ENCODE data around the gene TBP.
"Not testable (repeated sequence)": the region's sequence is repeated elsewhere in the genome, so short reads cannot be mapped to it uniquely, and the experiment has no call there.

Gene TBP

DNA sequence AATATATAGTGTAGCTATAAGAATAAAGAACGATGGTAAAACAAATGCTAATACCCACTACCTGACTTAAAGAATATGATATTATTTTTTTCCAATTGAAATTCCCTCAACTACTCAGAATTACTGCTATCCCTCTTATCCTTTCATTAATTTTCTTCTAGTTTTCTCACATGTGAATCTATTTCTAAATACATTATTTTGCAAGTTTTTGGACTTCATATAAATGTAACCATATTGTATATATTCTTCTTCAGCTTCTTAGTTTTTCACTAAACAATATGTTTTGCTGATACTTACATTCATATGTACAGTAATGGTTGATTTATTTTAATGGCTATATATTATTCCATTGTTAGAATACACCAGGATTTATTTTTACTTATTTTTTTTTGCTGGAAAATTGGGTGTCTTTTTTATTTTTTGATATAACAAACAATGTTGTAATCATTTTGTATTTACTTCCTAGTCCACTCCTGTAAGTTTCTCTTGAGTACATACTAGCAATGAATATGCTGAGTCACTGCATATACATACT, 61.9 kb downstream of the TBP start:
- not testable (repeated sequence) for H3K9me3 ChIP-seq (ENCODE audit: control insufficient read depth, low read length); H3K4me1 ChIP-seq (ENCODE audit: control insufficient read depth, insufficient read depth, low read length); H3K36me3 ChIP-seq (ENCODE audit: control insufficient read depth, insufficient read depth, low read length, severe bottlenecking); DNase-seq (ENCODE audit: low read depth); H3K4me3 ChIP-seq (ENCODE audit: low read length); H3K9ac ChIP-seq (ENCODE audit: low read length); H3K27me3 ChIP-seq (replicated peaks; ENCODE audit: control insufficient read depth, insufficient read depth, low read length)

Data from adipocyte (in vitro differentiated cells).